Bronchus fibroblast of lung (primary cell): ENCODE data around the gene PRDM1. TPM values are rescaled to one million over a fixed set of nuclear protein-coding genes. Genes with fewer than 3 reads are reported as not detected.

Experiments used
- total RNA-seq: library from RNA; depleted of rRNA; stranded (reverse); fragments of >200 nt; gene quantifications from 2 replicates; pipeline ENCODE4 v1.2.3, GENCODE V29; 2015

The PRDM1 gene
- 1.6 and 1.8 TPM in 2 replicates for total RNA-seq

GRCh38 chr6:106085984-106086813 lies at the start of gene PRDM1:
Gene PRDM1 (plus strand): TSS chr6:106086336. CDS start chr6:106086554, 218 bp downstream.

Other genes with a start within 250 kb of the PRDM1 start
- gene ATG5, start 239.4 kb downstream of the PRDM1 start, total RNA-seq: 20.2 and 22.7 TPM in 2 replicates